ENCODE results near the gene RNF207. TPM values are rescaled to one million over a fixed set of nuclear protein-coding genes. Genes with fewer than 3 reads are reported as not detected.

Gene RNF207
- total and polyA plus RNA-seq, 10 of the 15 experiments (the other 5 are each of a cell fraction or from before 2014, with no cell fraction given): 1.7 to 36.4 (median 13.1) TPM

DNA sequence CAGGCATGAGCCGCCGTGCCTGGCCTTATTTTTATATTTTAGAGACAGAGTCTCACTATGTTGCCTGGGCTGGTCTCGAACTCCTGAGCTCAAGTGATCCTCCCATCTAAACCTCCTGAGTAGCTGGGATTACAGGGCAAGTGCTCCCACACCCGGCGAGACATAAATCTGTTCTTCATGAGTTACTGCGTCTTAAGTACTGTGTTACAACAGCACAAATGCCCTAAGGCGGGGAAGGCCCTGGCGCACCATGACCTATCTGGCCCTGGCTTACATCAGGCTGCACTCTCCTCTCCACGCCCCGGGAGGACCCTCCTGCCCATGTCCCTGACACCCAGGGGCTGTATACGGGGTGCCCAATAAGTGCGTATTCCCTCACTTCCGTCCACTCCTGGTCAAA lies 50.7 kb downstream of the RNF207 start:
- in situ Hi-C loops (cut with MboI): no loop called here
- BruUV-seq (replicated peaks): no TSS peak
- ChIA-PET SMC1A (ENCODE audit: uncharacterized antibody, unreplicated experiment) (no interaction called here), RAD21 (ENCODE audit: unreplicated experiment) (no interaction called here), POLR2A (interaction anchor here (1.2 kb wide), 1 partner anchor 57 kb away, joined by 3 read pairs; the partner anchor contains the start of gene RPL22), CTCF (interaction anchor here (1.1 kb wide), 1 partner anchor 10 kb away, joined by 4 read pairs; no protein-coding TSS in a partner anchor)
- intact Hi-C loops (cut with micrococcal nuclease; ENCODE audit: unreplicated experiment): no loop called here
- ATAC-seq (no peak), DNase-seq (ENCODE audit: low read depth, low spot score) (no peak), FAIRE-seq (no peak)
- no peak overlapping the region for H3K27ac ChIP-seq (ENCODE audit: control insufficient read depth, insufficient read depth)
- 71% methylated on average over 13 of the region's 13 CpGs for WGBS (ENCODE audit: insufficient coverage, insufficient replicate concordance, low lambda C conversion rate, missing lambda C conversion rate)
- H3K4me3 ChIP-seq: no peak overlapping the region
- no peak overlapping the region for H3K4me2 ChIP-seq (ENCODE audit: control insufficient read depth, insufficient read depth)
- H2AFZ ChIP-seq (ENCODE audit: control insufficient read depth, low read depth, low read length): no peak overlapping the region
- no peaks in the 10 kb centered on the region for H3K79me2 ChIP-seq (ENCODE audit: control insufficient read depth, insufficient read depth, low read length)
- H4K20me1 ChIP-seq (ENCODE audit: control insufficient read depth, insufficient read depth): no peaks in the 10 kb centered on the region
- TF ChIP-seq BMI1 (IDR thresholded peaks at IDR 0.05; ENCODE audit: borderline replicate concordance) (no peak), JUNB (IDR thresholded peaks at IDR 0.05) (no peak), NRF1 (conservative IDR thresholded peaks at IDR 0.05; ENCODE audit: low read depth, low read length) (no peak), SREBF2 (IDR thresholded peaks at IDR 0.05; ENCODE audit: low read length) (no peak), RAD21 (IDR thresholded peaks at IDR 0.05; ENCODE audit: insufficient read depth, low read depth, low read length) (no peak), PML (IDR thresholded peaks at IDR 0.05; ENCODE audit: low read length) (no peak), SUZ12 (IDR thresholded peaks at IDR 0.05; ENCODE audit: unreplicated experiment) (no peak), POLR2AphosphoS2 (IDR thresholded peaks at IDR 0.05; ENCODE audit: low read depth, low read length) (no peak), ASH2L (IDR thresholded peaks at IDR 0.05; ENCODE audit: borderline replicate concordance, low read depth) (no peak), NBN (IDR thresholded peaks at IDR 0.05) (no peak), PAX5 (IDR thresholded peaks at IDR 0.05; ENCODE audit: borderline replicate concordance, low read depth, low read length) (no peak)
- TF ChIP-seq, protein P1, sequence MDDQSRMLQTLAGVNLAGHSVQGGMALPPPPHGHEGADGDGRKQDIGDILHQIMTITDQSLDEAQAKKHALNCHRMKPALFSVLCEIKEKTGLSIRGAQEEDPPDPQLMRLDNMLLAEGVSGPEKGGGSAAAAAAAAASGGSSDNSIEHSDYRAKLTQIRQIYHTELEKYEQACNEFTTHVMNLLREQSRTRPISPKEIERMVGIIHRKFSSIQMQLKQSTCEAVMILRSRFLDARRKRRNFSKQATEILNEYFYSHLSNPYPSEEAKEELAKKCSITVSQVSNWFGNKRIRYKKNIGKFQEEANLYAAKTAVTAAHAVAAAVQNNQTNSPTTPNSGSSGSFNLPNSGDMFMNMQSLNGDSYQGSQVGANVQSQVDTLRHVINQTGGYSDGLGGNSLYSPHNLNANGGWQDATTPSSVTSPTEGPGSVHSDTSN (IDR thresholded peaks at IDR 0.05; ENCODE audit: insufficient replicate concordance, low read depth, low read length): no peak
- no peaks in the 10 kb centered on the region for H3K9me3 ChIP-seq (replicated peaks; ENCODE audit: control insufficient read depth, insufficient read depth, low read length)
- H3K27me3 ChIP-seq (replicated peaks in 1 of 2; ENCODE audit: control insufficient read depth in 2 of 2, insufficient read depth in 2 of 2, low read length in 1 of 2): no peaks in the 10 kb centered on the region; a peak in 1 of 4 replicates
- H3K36me3 ChIP-seq (ENCODE audit: control insufficient read depth in 2 of 2, insufficient read depth in 2 of 2, low read length in 1 of 2): no peaks in the 10 kb centered on the region
- H3K9ac ChIP-seq (ENCODE audit: control insufficient read depth, insufficient read depth, low read length): no peak overlapping the region
- H3K4me1 ChIP-seq (ENCODE audit: control insufficient read depth, insufficient read depth, low read length): peaks cover 3% of the 10 kb centered on the region; the same call in 1 of the 2 replicates

Data from GM12878 (cell line).